Progenitor cell of endocrine pancreas (in vitro differentiated cells): ENCODE data around the gene BST1. TPM values are rescaled to one million over a fixed set of nuclear protein-coding genes. Genes with fewer than 3 reads are reported as not detected.
A peak's percentile ranks its signal among the peaks of the same experiment; 100 is the strongest.

Experiments
- DNase-seq: peaks from one replicate; pipeline ENCODE4 v3.0.0; 2021; ENCODE audit warnings: low spot score; ENCODE audit not compliant: unreplicated experiment
- H3K27ac Mint-ChIP-seq: 2 replicates; pipeline ENCODE4 v1.8.0; 2021; ENCODE audit warnings: mild to moderate bottlenecking, moderate library complexity, mixed read lengths
- H3K27me3 Mint-ChIP-seq: 2 replicates; pipeline ENCODE4 v1.8.0; 2021; ENCODE audit warnings: mixed read lengths
- H3K36me3 Mint-ChIP-seq: 2 replicates; pipeline ENCODE4 v1.8.0; 2022; ENCODE audit warnings: mixed read lengths; ENCODE audit not compliant: insufficient read depth
- H3K4me1 Mint-ChIP-seq: 2 replicates; pipeline ENCODE4 v1.8.0; 2021; ENCODE audit warnings: low read depth, mixed read lengths
- H3K4me3 Mint-ChIP-seq: 2 replicates; pipeline ENCODE4 v1.8.0; 2021; ENCODE audit warnings: low read depth, mild to moderate bottlenecking, moderate library complexity, mixed read lengths
- H3K9me3 Mint-ChIP-seq: 2 replicates; pipeline ENCODE4 v1.8.0; 2021; ENCODE audit warnings: low read depth, mixed read lengths
- total RNA-seq: library from RNA; stranded (reverse); gene quantifications from 2 replicates; pipeline ENCODE4 v1.2.1, GENCODE V29; 2021
- TF ChIP-seq, protein P1 (sequence below): fragments of 200-600 bp; sonication (generic); IDR thresholded peaks from one replicate; pipeline ENCODE4 v1.5.0; 2021; ENCODE audit warnings: antibody characterized with exemption, mild to moderate bottlenecking; ENCODE audit not compliant: unreplicated experiment

BST1 gene
- total RNA-seq, 1 donor from 2014 or later: 0.38 TPM

GRCh38 chr4:15695729-15696128, 7.1 kb upstream of the BST1 start:
- Mint-ChIP-seq H3K9me3 (peaks cover 15% of the 10 kb centered on the region), H3K27me3 (no peaks in the 10 kb centered on the region), H3K27ac (no peak overlapping the region), H3K4me1 (peaks cover 6% of the 10 kb centered on the region), H3K4me3 (no peak overlapping the region), H3K36me3 (peaks cover 4% of the 10 kb centered on the region)
- no peak for DNase-seq
- TF ChIP-seq, protein P1, sequence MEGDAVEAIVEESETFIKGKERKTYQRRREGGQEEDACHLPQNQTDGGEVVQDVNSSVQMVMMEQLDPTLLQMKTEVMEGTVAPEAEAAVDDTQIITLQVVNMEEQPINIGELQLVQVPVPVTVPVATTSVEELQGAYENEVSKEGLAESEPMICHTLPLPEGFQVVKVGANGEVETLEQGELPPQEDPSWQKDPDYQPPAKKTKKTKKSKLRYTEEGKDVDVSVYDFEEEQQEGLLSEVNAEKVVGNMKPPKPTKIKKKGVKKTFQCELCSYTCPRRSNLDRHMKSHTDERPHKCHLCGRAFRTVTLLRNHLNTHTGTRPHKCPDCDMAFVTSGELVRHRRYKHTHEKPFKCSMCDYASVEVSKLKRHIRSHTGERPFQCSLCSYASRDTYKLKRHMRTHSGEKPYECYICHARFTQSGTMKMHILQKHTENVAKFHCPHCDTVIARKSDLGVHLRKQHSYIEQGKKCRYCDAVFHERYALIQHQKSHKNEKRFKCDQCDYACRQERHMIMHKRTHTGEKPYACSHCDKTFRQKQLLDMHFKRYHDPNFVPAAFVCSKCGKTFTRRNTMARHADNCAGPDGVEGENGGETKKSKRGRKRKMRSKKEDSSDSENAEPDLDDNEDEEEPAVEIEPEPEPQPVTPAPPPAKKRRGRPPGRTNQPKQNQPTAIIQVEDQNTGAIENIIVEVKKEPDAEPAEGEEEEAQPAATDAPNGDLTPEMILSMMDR: no peak

GRCh38 chr4:15696866-15697265, 6.0 kb upstream of the BST1 start:
- Mint-ChIP-seq H3K4me1 (peaks cover 6% of the 10 kb centered on the region), H3K27me3 (no peaks in the 10 kb centered on the region), H3K36me3 (peaks cover 4% of the 10 kb centered on the region), H3K27ac (no peak overlapping the region), H3K9me3 (peaks cover 15% of the 10 kb centered on the region), H3K4me3 (no peak overlapping the region)
- TF ChIP-seq, protein P1: no peak
- no peak for DNase-seq

DNA sequence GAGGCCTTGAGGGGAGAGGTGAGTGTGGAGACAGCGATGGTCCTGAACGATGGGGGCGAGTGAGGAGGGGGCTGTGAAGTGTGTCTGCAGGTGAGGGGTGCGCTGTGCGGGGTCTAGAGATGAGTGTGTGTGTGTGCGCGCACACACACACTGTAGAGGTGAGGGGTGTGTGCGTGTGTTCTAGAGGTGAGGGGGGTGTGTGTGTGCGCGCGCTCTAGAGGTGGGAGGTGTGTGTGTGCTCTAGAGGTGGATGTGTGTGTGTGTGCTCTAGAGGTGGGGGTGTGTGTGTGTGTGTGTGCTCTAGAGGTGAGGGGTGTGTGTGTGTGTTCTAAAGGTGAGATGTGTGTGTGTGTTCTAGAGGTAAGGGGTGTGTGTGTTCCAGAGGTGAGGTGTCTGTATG, 574 bp downstream of the BST1 start:
- Mint-ChIP-seq H3K4me1 (peaks cover 7% of the 10 kb centered on the region), H3K4me3 (no peak overlapping the region), H3K36me3 (peaks cover 1% of the 10 kb centered on the region)

GRCh38 chr4:15704129-15704528, 1.3 kb downstream of the BST1 start:
- Mint-ChIP-seq H3K27ac (no peak overlapping the region), H3K27me3 (no peaks in the 10 kb centered on the region), H3K36me3 (peaks cover 1% of the 10 kb centered on the region), H3K9me3 (peaks cover 10% of the 10 kb centered on the region), H3K4me1 (peaks cover 9% of the 10 kb centered on the region), H3K4me3 (no peak overlapping the region)
- TF ChIP-seq, protein P1: no peak
- no peak for DNase-seq

More for the DNA sequence above, 574 bp downstream of the BST1 start:
- peaks cover 14% of the 10 kb centered on the region for H3K9me3 Mint-ChIP-seq
- TF ChIP-seq, protein P1: no peak
- no peaks in the 10 kb centered on the region for H3K27me3 Mint-ChIP-seq
- DNase-seq: no peak
- H3K27ac Mint-ChIP-seq: peak overlapping the region; percentile 51

DNA sequence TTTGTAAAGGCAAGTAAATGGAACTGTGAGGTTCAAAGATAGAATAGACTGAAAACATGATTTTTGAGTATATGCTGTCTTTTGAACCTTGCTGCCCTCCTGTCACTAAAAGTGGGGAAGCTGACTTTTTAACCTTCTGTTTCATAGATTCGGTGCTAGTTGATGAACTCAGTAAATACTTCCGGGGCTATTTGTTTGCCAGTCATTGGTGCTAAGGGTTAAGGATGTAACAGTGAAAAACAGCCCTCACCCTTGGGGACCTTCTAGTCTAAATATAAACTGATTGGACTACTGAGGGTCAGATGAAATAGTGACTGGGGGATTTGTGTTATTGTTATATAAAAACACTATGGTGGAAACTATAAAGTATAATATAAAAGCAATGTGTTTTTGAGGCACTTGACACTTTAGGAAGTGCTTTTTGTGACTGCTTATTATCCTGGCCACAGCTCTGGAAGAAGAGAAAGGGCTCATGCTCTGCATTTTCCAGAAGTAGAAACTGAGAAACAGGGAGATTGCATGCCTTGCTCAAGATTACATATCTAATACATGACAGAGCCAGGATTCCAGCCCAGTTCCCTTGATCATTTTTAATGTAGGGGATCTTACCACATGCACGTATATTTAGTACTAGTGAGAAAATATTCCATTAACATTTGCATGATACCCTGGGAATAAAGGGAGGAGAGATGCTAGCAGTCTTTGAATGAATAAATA, 3.9 kb downstream of the BST1 start:
- TF ChIP-seq, protein P1: no peak
- no peaks in the 10 kb centered on the region for H3K27me3 Mint-ChIP-seq
- no peaks in the 10 kb centered on the region for H3K36me3 Mint-ChIP-seq
- H3K4me1 Mint-ChIP-seq: peaks cover 6% of the 10 kb centered on the region
- H3K4me3 Mint-ChIP-seq: no peak overlapping the region
- H3K9me3 Mint-ChIP-seq: peaks cover 6% of the 10 kb centered on the region
- no peak for DNase-seq
- H3K27ac Mint-ChIP-seq: no peak overlapping the region
